CD4-positive, alpha-beta T cell (primary cell): ENCODE data around the gene DGKI. TPM values are rescaled to one million over a fixed set of nuclear protein-coding genes. Genes with fewer than 3 reads are reported as not detected.

ENCODE experiments used
- ATAC-seq: fragments of 200-7000 bp; cut with Tn5 transposase; one replicate; pipeline ENCODE4 v1.10.0; 2022; ENCODE audit warnings: mild to moderate bottlenecking; ENCODE audit not compliant: poor library complexity
- CTCF ChIA-PET: fragments of 350-600 bp; sonication (Branson Sonifier 250); formaldehyde crosslinking; loops from one replicate; lab custom pipeline; 2021; ENCODE audit warnings: antibody characterized with exemption, inconsistent platforms; lab: Charles Lee
- POLR2A ChIA-PET: fragments of 350-600 bp; sonication (Branson Sonifier 250); formaldehyde crosslinking; loops from one replicate; lab custom pipeline; 2021; ENCODE audit warnings: antibody characterized with exemption, inconsistent platforms; lab: Charles Lee
- DNase-seq, 14 experiments: peaks; one replicate each; pipeline ENCODE4 v3.0.0-alpha.2; 2013 to 2020; ENCODE audit warnings: mixed read lengths in 2 of 14
- H3K27ac ChIP-seq, 2 donors: one replicate each; pipeline versions ENCODE4 v1.5.1 to v1.7.0; 2013; ENCODE audit warnings: low read length in 2 of 2, low read depth in 1 of 2, mild to moderate bottlenecking in 1 of 2
- H3K27me3 ChIP-seq, 2 experiments: 1 replicate in 1 of 2; 2 replicates in 1 of 2; pipeline versions ENCODE4 v1.6.1 to v1.7.0; 2013; ENCODE audit warnings: low read length in 2 of 2, control low read depth in 1 of 2, mild to moderate bottlenecking in 1 of 2, moderate library complexity in 1 of 2; ENCODE audit not compliant: insufficient read depth in 2 of 2, control insufficient read depth in 1 of 2
- H3K36me3 ChIP-seq: one replicate; pipeline ENCODE4 v1.6.1; 2013; ENCODE audit warnings: low read length, control low read depth; ENCODE audit not compliant: insufficient read depth
- H3K4me1 ChIP-seq: one replicate; pipeline ENCODE4 v1.6.1; 2013; ENCODE audit warnings: low read length, control low read depth; ENCODE audit not compliant: insufficient read depth
- H3K4me3 ChIP-seq: one replicate; pipeline ENCODE4 v1.5.1; 2013; ENCODE audit warnings: mild to moderate bottlenecking, low read length, moderate library complexity
- H3K9me3 ChIP-seq, 2 experiments: 1 replicate in 1 of 2; 2 replicates in 1 of 2; pipeline versions ENCODE4 v1.6.1 to v1.7.0; 2013; ENCODE audit warnings: low read length in 2 of 2, mild to moderate bottlenecking in 2 of 2, control low read depth in 1 of 2, moderate library complexity in 1 of 2; ENCODE audit not compliant: control insufficient read depth in 1 of 2, insufficient read depth in 1 of 2
- H3K27ac Mint-ChIP-seq: one replicate; pipeline ENCODE4 v1.8.0; 2020; ENCODE audit warnings: mixed read lengths
- H3K27me3 Mint-ChIP-seq: one replicate; pipeline ENCODE4 v1.8.0; 2021; ENCODE audit warnings: mixed read lengths
- H3K36me3 Mint-ChIP-seq: one replicate; pipeline ENCODE4 v1.8.0; 2021; ENCODE audit warnings: low read depth, mixed read lengths
- H3K4me1 Mint-ChIP-seq: one replicate; pipeline ENCODE4 v1.8.0; 2021; ENCODE audit warnings: low read depth, mixed read lengths
- H3K4me3 Mint-ChIP-seq: one replicate; pipeline ENCODE4 v1.8.0; 2020; ENCODE audit warnings: mild to moderate bottlenecking, mixed read lengths
- H3K9me3 Mint-ChIP-seq: one replicate; pipeline ENCODE4 v1.8.0; 2020; ENCODE audit warnings: mixed read lengths
- intact Hi-C, 2 experiments: fragments of 100-400 bp; cut with DNase I in 1 of 2; cut with micrococcal nuclease in 1 of 2; formaldehyde crosslinking; loops; one replicate each; pipeline versions ENCODE4 v1.15.1 to v1.9.0; 2023 to 2025; cut with DNase I, micrococcal nuclease
- total RNA-seq, 174 experiments: library from RNA in 2 of 174; stranded (reverse) in 2 of 174; gene quantifications; one replicate each; pipeline ENCODE4 v1.2.3 and lab custom pipeline; 2021 to 2026
- TF ChIP-seq, protein P1 (sequence below): fragments of 200-600 bp; IDR thresholded peaks from one replicate; pipeline ENCODE4 v1.8.0; 2022; ENCODE audit warnings: antibody characterized with exemption, mild to moderate bottlenecking

The DGKI gene
- total RNA-seq, 2 experiments from 2014 or later: not detected

DNA sequence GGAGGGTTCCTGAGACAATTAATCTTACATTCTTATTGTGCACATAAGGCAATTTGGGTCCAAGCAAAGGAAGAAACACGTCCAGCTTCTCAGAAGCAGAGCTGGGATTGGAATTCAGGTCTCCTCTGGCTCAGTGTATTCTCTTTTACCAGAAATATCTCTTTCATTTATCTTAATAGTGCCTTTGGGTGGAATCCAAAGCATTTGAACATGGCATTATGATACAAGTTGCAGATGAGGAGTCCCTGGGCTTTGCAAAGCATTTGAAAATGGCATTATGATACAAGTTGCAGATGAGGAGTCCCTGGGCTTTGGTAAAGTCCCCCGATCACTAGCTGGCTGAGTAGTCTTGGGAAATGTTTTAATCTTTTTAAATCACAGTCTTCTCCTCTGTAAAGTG, 473.3 kb downstream of the DGKI start:
- no peak overlapping the region for H3K4me3 Mint-ChIP-seq
- peaks cover 7% of the 10 kb centered on the region for H3K9me3 Mint-ChIP-seq
- TF ChIP-seq, protein P1, sequence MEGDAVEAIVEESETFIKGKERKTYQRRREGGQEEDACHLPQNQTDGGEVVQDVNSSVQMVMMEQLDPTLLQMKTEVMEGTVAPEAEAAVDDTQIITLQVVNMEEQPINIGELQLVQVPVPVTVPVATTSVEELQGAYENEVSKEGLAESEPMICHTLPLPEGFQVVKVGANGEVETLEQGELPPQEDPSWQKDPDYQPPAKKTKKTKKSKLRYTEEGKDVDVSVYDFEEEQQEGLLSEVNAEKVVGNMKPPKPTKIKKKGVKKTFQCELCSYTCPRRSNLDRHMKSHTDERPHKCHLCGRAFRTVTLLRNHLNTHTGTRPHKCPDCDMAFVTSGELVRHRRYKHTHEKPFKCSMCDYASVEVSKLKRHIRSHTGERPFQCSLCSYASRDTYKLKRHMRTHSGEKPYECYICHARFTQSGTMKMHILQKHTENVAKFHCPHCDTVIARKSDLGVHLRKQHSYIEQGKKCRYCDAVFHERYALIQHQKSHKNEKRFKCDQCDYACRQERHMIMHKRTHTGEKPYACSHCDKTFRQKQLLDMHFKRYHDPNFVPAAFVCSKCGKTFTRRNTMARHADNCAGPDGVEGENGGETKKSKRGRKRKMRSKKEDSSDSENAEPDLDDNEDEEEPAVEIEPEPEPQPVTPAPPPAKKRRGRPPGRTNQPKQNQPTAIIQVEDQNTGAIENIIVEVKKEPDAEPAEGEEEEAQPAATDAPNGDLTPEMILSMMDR: no peak
- ATAC-seq (no peak), DNase-seq (no peak)
- H3K9me3 ChIP-seq: no peaks in the 10 kb centered on the region
- intact Hi-C loops: no loop called here
- CTCF ChIA-PET: no interaction called here
- H3K27ac ChIP-seq: no peak overlapping the region
- H3K4me1 Mint-ChIP-seq: no peaks in the 10 kb centered on the region
- no peak overlapping the region for H3K4me3 ChIP-seq
- no peaks in the 10 kb centered on the region for H3K36me3 Mint-ChIP-seq
- H3K4me1 ChIP-seq: no peaks in the 10 kb centered on the region
- no peak overlapping the region for H3K27ac Mint-ChIP-seq
- H3K36me3 ChIP-seq: no peaks in the 10 kb centered on the region
- H3K27me3 Mint-ChIP-seq: no peaks in the 10 kb centered on the region
- POLR2A ChIA-PET: no interaction called here
- H3K27me3 ChIP-seq: no peaks in the 10 kb centered on the region

DNA sequence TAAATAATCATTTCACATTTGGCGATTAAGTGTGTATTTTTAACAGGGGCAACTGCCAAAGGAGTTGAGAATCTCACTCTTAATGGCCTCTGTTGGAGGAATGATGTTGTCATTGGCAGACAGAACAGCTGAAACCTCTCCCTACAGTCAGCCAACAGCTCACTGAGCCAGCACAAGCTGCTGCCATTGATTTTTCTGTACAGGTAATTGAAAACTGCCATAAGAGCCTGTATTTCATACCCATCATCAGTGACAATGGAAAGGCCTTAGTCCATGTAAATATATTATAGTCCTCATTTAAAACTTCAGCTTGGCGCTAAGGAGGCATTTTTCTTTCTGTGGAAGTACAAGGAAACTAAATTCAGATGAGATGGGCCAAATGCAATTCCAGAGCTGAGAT, 475.2 kb downstream of the DGKI start:
- Mint-ChIP-seq H3K36me3 (no peaks in the 10 kb centered on the region), H3K27me3 (no peaks in the 10 kb centered on the region), H3K4me3 (no peak overlapping the region), H3K27ac (no peak overlapping the region), H3K9me3 (peaks cover 4% of the 10 kb centered on the region), H3K4me1 (no peaks in the 10 kb centered on the region)
- no peak overlapping the region for H3K4me3 ChIP-seq
- intact Hi-C loops: no loop called here
- no peak for DNase-seq
- ChIA-PET POLR2A (no interaction called here), CTCF (no interaction called here)
- H3K27me3 ChIP-seq: no peaks in the 10 kb centered on the region
- H3K36me3 ChIP-seq: no peaks in the 10 kb centered on the region
- no peaks in the 10 kb centered on the region for H3K4me1 ChIP-seq
- TF ChIP-seq, protein P1: no peak
- no peak overlapping the region for H3K27ac ChIP-seq
- no peaks in the 10 kb centered on the region for H3K9me3 ChIP-seq
- ATAC-seq: no peak

DNA sequence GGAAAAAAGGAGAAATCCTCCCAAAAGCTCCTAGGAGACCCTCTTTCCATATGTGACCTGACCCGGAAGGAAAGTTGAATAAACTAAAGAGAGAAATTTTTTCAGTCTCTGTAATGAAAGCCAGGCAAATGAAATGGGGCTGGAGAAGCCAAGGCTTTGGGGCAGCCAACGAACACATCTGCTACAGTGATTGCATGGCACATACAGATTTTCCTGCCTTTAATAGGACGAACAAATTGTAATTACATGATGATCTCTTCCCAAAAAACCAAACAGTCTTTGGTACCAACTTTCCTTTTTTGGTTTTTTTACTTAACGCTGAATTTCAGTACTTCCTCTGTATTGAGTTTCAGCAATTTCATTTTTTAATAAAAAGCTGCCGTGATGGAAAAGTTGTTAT, 479.8 kb downstream of the DGKI start:
- H3K36me3 ChIP-seq: no peaks in the 10 kb centered on the region
- no peaks in the 10 kb centered on the region for H3K36me3 Mint-ChIP-seq
- no peak overlapping the region for H3K4me3 ChIP-seq
- no peak overlapping the region for H3K4me3 Mint-ChIP-seq
- TF ChIP-seq, protein P1: no peak
- no peaks in the 10 kb centered on the region for H3K9me3 ChIP-seq
- H3K4me1 ChIP-seq: no peaks in the 10 kb centered on the region
- POLR2A ChIA-PET: no interaction called here
- intact Hi-C loops: no loop called here
- H3K4me1 Mint-ChIP-seq: no peaks in the 10 kb centered on the region
- ATAC-seq (no peak), DNase-seq (no peak)
- H3K9me3 Mint-ChIP-seq: peaks cover 12% of the 10 kb centered on the region
- H3K27ac ChIP-seq: no peak overlapping the region
- CTCF ChIA-PET: no interaction called here
- no peaks in the 10 kb centered on the region for H3K27me3 ChIP-seq
- H3K27ac Mint-ChIP-seq: no peak overlapping the region
- H3K27me3 Mint-ChIP-seq: no peaks in the 10 kb centered on the region
